Measurements from ENCODE around the gene PDE10A.

Gene PDE10A

DNA sequence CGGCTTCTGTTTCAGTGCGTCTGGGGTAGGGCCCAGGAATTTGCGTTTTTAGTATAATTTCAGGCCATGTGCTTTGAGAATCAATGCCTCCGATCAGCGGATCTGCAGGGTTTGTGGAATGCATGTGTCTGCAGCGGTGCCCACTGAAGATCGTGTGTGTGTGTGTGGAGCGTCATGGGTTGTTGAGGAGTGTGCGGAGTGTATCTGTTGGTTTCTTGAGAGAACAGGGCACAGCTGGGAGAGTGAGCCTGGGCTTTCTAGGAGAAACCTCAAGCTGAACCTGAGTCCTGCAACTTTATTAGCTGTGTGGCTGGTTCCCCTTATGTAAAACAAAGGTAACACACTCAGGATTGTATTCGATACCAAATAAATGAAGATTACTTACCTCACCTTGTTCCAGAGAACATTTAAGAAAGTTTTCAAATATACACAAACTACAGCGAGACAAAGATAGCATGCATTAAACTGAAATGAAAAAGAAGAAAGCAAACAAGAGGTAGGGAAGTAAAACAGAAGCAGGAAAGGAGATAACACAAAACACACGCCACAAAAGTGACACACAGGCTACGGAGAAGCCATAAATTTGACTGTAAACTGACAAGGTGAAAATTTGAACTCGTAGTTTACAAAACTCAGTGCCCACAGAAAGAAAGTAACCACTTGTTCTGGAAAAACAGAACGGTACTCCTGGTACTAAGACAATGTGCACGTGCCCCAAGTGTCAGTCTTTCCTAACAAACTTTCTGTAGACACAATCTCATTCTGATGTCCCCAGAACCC lies 28.8 kb downstream of the PDE10A start:
- TF ChIP-seq, protein P1, sequence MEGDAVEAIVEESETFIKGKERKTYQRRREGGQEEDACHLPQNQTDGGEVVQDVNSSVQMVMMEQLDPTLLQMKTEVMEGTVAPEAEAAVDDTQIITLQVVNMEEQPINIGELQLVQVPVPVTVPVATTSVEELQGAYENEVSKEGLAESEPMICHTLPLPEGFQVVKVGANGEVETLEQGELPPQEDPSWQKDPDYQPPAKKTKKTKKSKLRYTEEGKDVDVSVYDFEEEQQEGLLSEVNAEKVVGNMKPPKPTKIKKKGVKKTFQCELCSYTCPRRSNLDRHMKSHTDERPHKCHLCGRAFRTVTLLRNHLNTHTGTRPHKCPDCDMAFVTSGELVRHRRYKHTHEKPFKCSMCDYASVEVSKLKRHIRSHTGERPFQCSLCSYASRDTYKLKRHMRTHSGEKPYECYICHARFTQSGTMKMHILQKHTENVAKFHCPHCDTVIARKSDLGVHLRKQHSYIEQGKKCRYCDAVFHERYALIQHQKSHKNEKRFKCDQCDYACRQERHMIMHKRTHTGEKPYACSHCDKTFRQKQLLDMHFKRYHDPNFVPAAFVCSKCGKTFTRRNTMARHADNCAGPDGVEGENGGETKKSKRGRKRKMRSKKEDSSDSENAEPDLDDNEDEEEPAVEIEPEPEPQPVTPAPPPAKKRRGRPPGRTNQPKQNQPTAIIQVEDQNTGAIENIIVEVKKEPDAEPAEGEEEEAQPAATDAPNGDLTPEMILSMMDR (conservative IDR thresholded peaks at IDR 0.05; ENCODE audit: control insufficient read depth, insufficient read depth, low read depth, low read length) = no peak
- no peak overlapping the region for H3K4me3 ChIP-seq (ENCODE audit: control insufficient read depth, low read depth, low read length)
- no peak for DNase-seq (ENCODE audit: low read depth)

DNA sequence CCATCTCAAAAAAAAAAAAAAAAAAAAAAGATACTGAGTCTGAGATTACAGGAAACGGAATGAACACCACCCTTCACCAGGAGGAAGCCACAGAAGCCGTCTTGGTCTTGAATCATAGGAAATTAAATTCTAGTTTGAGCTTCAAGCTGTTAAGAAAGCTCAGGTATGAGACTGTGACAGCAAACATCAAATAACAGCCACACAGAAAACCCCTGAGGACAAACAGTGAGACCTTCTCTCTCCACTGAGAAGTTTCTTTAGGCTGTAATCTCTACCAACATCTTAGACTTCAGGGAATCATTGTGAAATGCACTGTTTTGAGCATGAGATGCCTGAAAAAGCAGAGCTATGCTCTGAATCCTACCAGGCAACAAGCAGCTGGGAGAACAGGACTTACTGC lies 30.8 kb downstream of the PDE10A start:
- H3K4me3 ChIP-seq (ENCODE audit: control insufficient read depth, low read depth, low read length) = no peak overlapping the region
- no peak for DNase-seq (ENCODE audit: low read depth)
- TF ChIP-seq, protein P1 (conservative IDR thresholded peaks at IDR 0.05; ENCODE audit: control insufficient read depth, insufficient read depth, low read depth, low read length) = no peak

DNA sequence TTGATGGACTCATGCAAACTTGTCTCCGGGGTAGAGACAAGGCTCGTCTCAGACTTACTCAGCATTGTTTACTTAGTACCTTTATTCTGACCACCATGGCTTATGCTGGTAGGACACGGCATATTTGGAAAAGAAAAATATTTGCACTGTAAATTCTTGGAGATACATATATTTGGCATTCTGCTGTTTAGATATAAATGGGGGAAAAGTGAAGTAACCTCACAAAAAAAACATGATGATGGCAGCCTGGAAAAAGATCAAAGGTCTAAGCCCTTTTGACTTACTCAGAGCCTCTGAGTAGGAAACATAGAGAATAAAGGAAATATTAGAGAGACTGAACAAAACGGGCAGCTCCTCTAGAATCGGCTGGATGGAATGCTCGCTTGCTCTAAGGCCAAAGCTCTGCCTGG lies 32.5 kb downstream of the PDE10A start:
- TF ChIP-seq, protein P1 (conservative IDR thresholded peaks at IDR 0.05; ENCODE audit: control insufficient read depth, insufficient read depth, low read depth, low read length) = no peak
- no peak overlapping the region for H3K4me3 ChIP-seq (ENCODE audit: control insufficient read depth, low read depth, low read length)
- DNase-seq (ENCODE audit: low read depth) = no peak

DNA sequence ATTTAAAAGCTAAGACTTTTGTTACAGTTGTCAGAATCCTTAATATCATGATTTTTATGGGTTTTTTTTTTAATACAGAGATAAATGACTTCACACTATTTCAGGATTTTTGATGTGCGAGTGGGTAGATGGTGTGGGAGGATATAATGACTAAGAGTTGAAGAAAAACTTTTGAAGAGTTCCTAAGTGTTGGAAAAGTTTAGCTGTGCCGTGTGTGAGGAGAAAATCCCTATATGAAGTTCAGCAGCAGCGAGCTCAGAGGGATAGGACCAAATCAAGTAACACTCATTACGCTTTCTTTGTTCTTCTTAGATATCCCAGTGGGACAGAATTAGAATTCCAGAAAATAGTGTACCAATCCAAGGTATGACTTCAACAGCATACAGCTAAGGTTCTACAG lies 34.1 kb downstream of the PDE10A start:
- DNase-seq (ENCODE audit: low read depth) = no peak
- TF ChIP-seq, protein P1 (conservative IDR thresholded peaks at IDR 0.05; ENCODE audit: control insufficient read depth, insufficient read depth, low read depth, low read length) = no peak
- H3K4me3 ChIP-seq (ENCODE audit: control insufficient read depth, low read depth, low read length) = no peak overlapping the region

DNA sequence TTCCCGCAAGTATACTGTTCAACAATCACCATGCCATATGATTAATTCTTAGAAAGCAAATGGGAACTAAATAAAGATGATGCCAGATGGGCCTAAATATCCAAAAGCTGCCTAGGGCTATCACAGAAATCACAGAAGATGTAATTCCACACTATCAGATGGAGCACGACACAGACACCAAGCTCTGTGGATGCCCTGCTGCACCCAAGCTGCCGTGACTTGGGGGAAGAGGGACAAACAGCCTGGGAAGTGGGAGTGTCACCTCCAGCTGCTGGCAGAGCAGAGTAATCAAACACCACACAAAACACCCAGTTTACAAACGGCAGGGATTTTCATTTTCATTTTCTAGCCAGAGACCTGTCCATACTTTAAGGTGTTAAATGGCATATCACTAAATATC lies 35.7 kb downstream of the PDE10A start:
- no peak for DNase-seq (ENCODE audit: low read depth)
- TF ChIP-seq, protein P1 (conservative IDR thresholded peaks at IDR 0.05; ENCODE audit: control insufficient read depth, insufficient read depth, low read depth, low read length) = no peak
- H3K4me3 ChIP-seq (ENCODE audit: control insufficient read depth, low read depth, low read length) = no peak overlapping the region

DNA sequence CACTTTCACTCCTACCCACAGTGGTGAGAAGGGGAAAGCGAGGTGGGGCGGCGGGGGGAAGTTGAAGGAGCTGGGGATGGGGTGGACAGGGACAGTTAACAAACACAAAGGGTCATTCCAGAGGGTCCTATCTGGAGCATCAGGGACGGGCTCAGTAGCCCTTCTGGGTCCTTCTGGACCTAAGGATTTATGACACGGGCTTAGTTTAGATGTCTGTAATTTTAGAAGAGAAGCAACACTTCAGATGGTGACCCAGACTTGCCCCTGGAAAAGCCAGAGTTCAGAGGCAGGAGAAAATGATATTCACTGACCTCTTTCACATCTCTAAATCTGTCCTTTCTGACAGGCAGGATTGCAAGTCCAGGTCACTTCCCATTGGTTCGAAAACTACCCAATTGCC lies 36.3 kb downstream of the PDE10A start:
- no peak overlapping the region for H3K4me3 ChIP-seq (ENCODE audit: control insufficient read depth, low read depth, low read length)
- DNase-seq (ENCODE audit: low read depth) = no peak
- TF ChIP-seq, protein P1 (conservative IDR thresholded peaks at IDR 0.05; ENCODE audit: control insufficient read depth, insufficient read depth, low read depth, low read length) = no peak

Data from fibroblast of mammary gland (primary cell).